Sigmoid colon (tissue), 4 donors: Measurements from ENCODE around the gene RAB3IL1.
"Not testable (repeated sequence)": the region's sequence is repeated elsewhere in the genome, so short reads cannot be mapped to it uniquely, and the experiment has no call there.

Experiments
- CTCF ChIP-seq, 4 experiments: fragments of 450-650 bp in 3 of 4; fragments of 200-600 bp in 1 of 4; IDR thresholded peaks; one replicate each; pipeline ENCODE4 v1.5.1; 2016 to 2019; ENCODE audit warnings: antibody characterized with exemption in 4 of 4, mild to moderate bottlenecking in 3 of 4, moderate library complexity in 2 of 4
- EP300 ChIP-seq, 4 donors: sonication (generic); formaldehyde crosslinking; IDR thresholded peaks; one replicate each; pipeline ENCODE4 v1.6.1; 2017; ENCODE audit warnings: antibody characterized with exemption in 4 of 4
- POLR2A ChIP-seq, 2 donors: fragments of 450-650 bp; IDR thresholded peaks; one replicate each; pipeline ENCODE4 v1.6.1; 2016; ENCODE audit warnings: antibody characterized with exemption in 2 of 2, mild to moderate bottlenecking in 2 of 2, moderate library complexity in 2 of 2

GRCh38 chr11:61882267-61882666 lies 35.1 kb downstream of the RAB3IL1 start:
- TF ChIP-seq CTCF, POLR2A, EP300 (IDR thresholded peaks at IDR 0.05): not testable (repeated sequence)
